Measurements from ENCODE around the gene HLA-B.
"Not testable (repeated sequence)": the region's sequence is repeated elsewhere in the genome, so short reads cannot be mapped to it uniquely, and the experiment has no call there.

Gene HLA-B

DNA sequence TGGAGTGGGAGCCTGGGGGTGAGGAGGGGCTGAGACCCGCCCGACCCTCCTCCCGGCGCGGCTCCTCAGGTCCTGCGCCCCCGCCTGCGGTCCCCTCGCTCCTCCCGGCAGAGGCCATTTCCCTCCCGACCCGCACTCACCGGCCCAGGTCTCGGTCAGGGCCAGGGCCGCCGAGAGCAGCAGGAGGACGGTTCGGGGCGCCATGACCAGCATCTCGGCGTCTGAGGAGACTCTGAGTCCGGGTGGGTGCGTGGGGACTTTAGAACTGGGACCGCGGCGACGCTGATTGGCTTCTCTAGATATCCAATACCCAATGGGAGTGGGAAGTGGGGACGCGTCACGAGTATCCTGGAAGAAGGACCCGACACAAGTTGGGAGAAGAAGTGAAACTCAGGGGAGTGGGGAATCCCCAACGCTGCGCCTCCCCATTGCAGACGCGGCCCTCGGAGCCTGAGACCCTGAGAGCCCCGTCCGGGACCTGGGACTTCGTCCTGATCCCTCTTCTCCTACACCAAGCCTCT is at the start of gene HLA-B:
Gene HLA-B (minus strand): TSS at position 234 of the 521 bp plus-strand sequence. CDS start 21 bp downstream, at position 213.
- DNase-seq, result no peak

DNA sequence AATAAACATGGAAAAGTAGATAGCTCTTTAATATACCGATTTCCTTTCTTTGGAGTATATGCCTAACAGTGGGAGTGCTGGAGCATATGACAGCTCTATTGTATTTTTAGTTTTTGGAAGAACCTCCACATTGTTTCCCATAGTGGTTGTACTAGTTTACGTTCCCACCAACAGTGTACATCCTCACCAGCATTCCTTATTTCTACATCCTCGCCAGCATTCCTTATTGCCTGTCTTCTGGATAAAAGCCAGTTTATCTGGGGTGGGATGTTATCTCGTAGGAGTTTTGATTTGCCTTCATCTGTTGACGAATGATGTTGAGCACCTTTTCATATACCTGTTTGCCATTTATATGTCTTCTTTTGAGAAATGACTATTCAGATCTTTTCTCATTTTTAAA is 49.0 kb upstream of the HLA-B start:
- DNase-seq, result no peak

DNA sequence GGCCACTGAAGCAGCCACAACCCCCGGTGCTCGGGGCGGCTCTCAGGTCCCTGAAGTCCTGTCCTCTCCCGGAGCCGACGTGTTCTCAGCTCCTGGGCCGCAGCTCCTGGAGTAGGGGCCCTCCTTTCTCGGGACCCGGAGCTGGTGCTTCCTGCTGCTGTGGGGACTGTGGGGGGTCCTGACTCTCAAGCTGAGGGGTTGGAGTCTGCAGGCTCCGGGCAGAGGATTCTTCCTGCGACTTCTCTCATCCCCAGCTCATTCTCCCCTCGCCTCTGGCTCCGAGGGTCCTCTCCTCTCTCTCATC is 47.0 kb upstream of the HLA-B start:
- DNase-seq, result not testable (repeated sequence)

DNA sequence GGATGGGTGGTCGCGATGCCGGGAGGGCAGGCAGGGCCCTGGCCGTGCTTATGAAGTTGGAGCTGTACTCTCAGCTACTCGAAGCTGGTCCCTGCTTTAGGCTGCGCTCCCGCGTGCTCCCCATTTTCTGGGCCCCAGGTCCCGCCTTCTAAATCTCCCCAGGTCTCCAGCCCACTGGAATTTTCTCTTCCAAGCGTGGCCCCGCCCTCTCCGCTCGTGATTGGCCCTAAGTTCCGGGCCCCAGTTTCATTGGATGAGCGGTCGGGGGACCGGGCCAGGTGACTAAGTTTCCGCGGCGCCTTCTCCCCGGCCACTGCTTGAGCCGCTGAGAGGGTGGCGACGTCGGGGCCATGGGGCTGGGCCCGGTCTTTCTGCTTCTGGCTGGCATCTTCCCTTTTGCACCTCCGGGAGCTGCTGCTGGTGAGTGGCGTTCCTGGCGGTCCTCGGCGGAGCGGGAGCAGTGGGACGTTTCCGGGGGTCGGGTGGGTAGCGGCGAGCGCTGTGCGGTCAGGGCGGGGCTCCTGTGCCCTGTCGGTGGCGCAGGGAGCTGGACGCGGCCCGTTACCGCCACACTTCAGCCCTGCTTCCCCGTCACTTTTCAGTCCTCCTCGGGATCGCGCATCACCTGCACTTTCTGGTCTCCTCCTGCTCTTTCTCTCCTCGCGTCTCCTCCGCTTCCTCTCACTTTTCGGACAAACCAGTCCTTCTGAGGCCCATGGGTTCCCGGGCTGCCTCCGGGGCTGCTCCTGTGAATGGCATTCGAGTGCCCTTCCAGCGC is 46.5 kb upstream of the HLA-B start, which contains the start of gene MICA:
Gene MICA (plus strand): TSS at position 313 of the 778 bp plus-strand sequence. CDS start 38 bp downstream, at position 351.
- DNase-seq, result no peak

DNA sequence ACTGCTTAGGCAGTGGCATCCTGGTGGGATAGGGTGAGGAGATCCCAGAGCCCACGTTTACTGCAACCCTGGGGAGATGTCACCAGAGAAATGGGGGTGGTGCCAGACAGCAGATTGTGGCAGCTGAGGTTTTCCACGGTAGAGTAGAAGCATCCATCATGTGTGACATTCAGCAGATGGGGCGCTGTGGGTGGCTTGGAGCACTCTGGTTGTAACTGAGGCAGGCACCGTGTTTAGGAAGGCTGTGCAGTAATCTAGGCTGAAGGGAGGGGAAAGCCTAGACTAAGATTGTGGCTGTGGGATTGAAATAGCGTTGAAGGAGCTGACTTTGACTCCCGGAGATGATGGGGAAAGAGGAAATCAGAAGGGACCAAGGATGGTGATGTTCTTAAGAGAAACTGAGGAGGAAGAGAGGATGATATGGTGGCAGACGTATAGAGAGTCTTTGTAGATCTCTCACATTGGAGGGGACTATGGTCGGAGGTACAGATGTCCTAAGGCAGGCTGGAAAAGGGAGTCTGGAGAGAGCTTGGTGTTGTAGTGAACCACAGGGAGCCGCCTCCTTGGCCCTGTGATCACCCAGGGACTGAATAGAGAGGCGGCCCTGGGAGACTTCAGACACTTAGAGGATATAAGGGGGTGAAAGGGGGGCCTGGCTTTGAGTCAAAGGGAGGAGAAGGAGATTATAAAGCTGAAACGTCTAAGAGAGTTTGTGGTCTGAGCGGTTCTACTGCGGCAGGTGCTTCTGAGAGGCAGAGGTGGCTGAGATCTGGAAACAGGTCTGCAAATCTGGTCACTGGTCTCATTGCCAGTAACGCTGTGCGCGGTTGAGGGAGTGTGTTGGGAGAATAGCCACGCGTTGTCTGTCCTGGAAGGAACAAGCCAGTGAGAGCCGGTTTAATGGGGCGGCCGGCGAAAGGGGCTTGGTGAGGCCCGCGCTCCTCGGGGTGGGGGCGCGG is 45.6 kb upstream of the HLA-B start:
- DNase-seq, result no peak

DNA sequence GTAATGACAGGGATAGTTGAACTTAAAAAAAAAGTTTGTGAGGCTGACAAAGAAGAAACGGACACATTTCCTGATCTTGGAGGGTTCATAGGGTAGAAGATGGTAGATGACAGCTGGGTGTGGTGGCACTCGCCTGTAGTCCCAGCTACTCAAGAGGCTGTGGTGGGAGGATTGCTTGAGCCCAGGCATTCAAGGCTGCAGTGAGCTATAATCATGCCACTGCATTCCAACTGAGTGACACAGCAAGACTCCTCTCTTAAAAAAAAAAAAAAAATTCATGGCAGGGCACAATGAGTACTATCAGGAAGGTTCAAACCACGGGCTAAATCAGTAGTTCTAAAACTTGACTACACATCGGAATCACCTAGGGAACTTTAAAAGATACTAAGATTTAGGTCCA is 44.4 kb upstream of the HLA-B start:
- no peak for DNase-seq

DNA sequence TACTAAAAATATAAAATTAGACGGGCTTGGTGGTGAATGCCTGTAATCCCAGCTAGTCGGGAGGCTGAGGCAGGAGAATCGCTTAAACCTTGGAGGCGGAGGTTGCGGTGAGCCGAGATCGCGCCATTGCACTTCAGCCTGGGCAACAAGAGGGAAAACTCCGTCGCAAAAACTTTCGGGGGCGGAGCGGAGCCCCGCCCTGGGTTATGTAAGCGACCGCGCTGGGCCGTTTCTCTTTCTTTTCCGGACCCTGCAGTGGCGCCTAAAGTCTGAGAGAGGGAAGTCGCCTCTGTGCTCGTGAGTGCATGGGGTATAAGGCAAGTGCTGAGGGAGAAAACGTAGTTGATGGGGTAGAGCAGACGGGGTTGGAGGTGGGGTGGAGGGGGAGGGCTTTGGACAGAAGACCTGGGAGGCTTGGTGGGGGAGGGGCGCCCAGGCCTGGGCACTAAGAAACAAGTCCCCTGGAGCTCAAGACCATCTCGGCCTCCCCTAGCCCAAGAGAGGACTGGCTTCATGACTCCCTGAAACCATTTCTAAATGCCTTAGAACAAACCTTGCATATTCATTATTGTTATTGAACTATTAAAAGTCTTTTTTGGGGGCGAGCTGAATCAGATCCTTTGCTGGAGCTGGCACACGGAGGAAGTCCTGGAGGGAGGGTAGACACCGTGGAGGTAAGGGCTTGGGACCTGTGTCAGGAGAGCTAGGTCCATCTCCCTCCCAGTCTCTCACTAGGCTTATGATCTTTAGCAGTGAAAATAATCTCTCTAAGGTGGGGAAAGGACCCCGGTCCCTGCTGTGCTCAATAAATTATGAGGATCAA is 43.7 kb upstream of the HLA-B start:
- DNase-seq, result no peak

DNA sequence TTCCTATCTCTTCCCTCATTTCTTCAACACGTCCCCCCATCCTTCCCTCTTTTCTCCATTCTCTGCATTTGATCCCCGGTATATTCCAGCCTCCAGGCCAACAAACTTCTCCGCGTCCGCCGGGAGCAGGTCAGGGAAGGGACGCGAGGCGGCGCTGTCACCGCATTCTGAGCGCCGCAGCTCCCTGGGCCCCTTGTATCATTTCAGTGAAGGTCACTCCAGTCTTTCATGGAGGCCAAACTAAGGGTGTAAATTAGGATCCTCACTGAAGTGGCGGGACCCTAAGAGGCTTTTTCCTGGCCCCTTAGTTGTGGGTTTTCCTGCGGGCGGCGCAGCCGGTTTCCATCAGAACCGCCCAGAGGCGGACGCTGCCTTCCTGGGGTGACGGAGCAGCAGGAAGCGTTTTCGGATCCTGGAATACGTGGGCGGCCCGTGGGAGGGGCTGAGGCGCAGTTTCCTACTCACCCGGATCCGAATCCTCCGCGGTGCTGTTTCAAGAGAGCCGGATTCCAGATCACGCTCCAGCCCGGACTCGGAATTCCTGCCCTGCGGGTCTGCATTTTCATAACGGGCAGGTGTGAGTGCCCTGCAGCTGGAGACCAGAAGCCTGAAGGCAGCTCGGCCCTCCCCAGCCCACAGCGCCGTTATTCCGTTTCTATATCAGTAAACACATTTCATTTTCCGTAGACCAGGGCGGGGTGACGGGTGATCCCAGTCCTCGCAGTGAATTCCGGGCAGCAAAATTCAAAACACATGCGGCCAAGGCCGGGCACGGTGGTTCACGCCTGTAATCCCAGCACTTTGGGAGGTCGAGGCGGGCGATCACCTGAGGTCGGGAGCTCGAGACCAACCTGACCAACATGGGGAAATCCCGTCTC is 42.8 kb upstream of the HLA-B start:
- DNase-seq, result no peak

DNA sequence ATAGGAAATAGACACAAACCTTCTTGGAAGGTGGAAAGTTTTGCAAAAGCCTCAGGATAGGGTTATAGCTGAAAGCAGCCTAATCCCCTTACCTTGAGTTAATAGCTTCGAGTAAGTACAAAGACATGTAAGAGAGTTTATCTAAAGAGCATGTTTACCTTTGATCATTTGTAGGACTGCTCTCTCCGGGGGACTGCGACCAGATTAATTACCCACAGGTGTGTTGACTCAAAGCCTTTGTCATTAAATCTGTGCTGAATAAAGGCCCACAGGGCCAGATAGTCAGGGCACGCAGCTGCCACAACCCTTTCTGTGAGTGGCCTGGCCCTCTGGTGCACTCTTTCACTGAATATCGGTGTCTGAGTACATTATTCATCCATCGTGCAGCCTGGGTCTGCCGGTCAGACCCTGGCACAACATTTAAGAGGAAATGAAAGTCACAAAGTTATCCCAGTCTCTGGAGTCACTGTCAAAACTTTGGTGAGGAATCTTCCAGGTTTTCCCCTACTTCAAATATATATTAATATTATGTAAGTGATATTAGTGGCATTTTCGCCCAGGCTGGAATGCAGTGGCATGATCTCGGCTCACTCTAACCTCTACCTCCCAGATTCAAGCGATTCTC is 41.0 kb upstream of the HLA-B start:
- no peak for DNase-seq

DNA sequence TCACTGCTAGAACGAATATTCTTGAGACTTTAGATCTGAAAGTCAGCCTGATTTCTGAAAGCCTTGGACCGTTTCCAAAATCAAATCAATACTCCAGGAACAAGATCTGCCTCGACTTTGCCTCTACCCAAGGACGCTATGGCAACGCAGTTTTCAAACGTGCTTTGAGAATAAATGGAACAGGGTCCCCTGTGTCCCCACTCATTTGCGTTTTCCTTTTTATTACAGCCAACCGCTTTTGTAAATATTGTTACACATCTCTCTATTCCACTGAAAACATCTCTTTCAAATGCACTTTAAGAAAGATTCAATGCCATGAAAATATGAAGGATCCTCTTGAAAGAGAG is 40.1 kb upstream of the HLA-B start:
- not testable (repeated sequence) for DNase-seq

DNA sequence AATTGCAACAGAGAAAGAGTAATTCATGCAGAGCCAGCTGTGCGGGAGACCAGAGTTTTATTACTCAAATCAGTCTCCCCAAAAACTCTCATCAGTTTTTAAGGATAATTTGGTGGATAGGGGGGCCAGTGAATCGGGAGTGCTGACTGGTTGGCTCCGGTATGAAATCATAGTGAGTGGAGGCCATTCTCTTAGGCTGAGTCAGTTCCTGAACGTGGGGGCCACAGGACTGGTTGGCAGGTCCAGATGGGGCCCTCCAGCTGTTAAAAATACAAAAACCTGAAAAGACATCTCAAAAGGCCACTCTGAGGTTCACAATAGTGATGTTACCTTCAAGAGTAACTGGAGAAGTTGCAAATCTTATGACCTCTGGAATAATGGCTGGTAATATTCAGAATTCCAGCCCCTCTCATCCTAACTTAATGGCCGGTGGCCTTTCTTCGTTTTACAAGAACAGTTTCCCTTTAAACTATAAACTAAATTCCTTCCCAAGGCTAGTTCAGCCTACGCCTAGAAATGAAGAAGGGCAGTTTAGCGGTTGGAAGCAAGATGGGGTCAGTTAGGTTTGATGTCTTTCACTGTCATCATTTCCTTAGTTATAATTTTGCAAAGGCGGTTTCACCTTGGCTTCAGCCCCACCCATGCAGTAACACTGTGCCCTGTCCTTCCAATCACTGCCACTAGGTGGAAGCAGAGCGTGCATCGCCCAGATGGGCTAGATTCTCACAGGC is 39.6 kb upstream of the HLA-B start:
- DNase-seq, result no peak

DNA sequence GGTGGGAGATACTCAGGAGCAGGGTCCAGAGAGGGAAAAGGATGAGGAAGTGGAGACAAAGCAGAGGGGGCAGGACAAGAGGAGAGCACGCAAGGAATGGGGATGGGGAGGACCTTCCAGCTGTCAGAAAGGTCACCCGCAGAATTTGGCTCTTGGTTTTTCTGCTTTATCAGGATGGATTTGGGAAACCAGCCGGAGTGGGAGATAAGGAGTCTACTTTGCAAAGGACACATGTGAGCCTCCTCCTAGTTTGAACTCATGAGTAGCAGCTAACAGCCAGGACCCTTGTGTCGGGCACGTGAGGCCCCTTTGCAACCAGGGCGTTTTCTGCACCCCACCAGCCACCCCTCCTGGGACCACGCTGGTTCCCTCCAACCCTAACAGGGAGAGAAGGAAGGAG is 38.9 kb upstream of the HLA-B start:
- no peak for DNase-seq

DNA sequence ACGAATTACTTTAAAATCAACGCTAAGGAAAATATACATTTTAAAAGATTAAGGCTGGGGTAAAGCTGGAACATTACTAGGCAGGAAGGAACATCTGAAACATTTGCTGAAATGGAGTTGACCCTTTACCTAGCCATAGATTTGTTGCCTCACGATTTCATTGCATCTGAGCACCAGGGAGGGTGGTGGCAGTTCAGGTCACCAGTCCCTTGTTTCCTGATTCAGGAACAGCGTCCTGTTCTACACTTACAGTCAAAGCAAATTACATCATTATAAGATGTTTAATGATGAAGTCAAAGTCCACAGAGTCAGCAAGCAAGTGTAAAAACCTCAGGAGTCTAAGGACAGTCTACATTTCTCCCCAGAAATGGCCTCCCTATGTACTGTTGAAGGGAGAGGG is 37.4 kb upstream of the HLA-B start:
- DNase-seq, result no peak

DNA sequence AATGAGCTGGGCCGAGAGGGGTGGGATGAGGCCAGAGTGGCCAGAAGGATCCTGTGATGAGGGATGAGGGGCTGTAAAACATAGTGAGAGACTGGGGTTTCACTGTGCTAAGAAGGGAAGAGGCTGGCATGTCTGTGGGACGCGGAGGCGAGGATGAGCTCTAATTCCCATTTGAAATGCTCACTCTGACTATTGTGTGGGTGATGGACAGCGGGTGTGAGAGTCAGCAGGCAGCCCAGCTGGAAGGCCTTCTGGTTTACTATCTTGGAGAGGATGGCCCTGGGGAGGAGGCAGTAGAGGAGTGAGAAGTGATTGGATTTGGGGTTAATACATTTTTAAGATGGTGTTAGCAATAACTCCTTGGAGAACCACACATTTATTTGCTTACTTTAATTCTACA is 37.0 kb upstream of the HLA-B start:
- DNase-seq, result no peak

DNA sequence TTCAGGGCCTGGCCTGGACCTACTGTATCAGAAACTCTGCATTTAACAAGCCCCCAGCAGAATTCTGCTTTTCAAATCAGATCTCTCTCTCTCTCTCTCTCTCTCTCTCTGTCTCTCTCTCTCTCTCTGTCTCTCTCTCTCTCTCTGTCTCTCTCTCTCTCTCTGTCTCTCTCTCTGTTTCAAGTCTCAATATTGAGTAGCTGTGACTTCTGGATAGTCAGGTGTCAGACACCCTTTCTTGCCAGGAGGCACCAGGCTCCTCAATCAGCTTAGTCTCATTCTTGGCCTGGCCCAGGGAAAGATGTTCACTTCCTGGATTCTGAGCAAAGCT is 32.8 kb upstream of the HLA-B start:
- not testable (repeated sequence) for DNase-seq

DNA sequence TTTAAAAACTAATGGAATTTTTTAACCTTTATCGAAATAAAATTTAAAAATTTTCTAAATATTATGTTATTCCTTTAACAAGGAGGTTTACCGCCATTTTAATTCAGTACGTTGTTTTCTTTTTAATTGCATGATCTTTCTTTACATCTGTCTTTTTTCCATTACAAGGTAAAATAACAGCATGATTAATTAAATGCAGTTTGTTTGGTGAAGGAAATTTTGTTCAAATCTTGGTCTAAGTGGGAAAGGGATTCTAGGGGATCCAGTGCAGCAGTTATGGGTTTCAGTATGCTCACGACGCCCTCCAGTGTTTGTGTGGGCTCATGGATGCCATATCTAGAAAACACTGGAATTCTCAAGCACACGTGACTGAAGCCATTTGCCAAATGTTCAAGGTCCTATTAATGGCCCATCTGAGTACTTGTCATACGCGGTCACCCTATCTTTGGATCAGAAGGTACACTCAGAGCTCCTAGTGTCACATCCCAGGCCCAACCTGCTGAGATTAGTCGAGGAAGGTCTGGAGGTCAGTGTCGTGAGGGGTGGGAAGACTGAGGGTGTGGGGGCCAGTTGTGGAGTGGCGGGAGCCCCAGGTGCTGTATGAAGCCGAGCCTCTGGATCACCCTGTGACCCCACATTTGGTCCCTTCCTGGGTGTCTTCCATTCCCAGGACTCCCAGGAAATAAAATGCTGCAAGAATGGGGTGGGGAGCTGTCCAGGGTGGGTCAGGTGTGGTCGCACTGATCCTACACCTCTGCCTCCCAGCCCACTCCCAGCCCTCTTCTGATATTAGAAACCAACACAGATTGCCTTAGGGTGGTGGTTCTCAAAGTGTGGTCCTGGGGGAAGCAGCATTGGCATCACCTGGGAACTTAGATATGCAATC is 32.2 kb upstream of the HLA-B start:
- not testable (repeated sequence) for DNase-seq

DNA sequence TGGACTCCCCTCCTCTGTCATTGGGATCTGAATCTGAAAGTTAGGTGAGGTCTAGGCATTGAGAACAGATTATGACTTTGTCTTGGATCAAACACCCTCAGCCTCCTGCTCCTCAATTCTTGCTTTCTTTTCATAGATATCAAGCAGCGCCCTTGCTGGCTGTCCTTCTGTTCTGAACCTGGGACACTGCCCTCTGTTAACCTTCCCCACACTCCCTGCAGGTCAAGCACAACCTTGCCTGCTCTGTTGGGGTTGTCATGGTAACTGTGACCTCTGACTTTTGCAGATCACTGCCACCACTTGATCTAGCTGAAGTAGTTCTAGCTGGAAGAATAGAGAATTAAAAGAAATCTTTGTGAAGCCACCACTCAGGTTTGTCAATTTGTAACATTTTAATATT is 30.0 kb upstream of the HLA-B start:
- DNase-seq, result no peak

DNA sequence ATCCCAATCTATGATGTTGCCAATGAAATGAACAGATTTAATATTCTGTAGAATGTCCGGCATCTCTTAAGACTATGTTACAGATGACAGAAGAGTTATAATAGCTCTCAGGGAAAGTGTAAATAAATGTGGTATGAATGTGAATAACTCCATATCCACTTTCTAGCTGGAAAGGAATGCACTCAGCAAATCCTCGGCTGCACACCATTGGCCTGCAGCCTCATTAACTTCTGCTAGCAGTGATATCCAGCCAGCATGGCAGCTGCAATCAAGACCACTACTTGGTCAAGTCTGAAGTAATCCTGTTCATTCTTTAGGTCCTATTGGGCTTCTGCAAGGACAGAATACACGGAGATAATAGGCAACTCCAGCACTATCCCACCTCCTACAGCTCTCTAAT is 29.1 kb upstream of the HLA-B start:
- DNase-seq, result no peak

DNA sequence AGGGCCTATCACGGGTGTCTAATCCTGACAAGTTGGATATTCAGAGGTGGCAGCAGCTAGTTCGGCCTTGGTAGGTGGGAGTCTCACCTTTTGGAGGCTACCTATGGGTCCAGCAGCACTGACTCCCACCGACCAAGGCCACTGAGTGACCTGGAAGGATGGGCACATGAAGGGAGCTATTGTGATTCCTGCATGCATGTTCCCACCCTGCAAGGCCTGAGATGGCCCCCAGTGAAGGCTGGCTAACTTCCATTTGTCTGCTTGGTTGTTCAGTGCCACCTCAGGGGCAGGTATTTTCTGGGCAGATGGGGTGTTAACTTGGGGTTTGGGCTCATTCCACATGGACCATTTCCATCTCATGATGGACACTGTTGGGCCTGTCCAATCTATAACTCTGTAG is 28.1 kb upstream of the HLA-B start:
- DNase-seq, result no peak

DNA sequence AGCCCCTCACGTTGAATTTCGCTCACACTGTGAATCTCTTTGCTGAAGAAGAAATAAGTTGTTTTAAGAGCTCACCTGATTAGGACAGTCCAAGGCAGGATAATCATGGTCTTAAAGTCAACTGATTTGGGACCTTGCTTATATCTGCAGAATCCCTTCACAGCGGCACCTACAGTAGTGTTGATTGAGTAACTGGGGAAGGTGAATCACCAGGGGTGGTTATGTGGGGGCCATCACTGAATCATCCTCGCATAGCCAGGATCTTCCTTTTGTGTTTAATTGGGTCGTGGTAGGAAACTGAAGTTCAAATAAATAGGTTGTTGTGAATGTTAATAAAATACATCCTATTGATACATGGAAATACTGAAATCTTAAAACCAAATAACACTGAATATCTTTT is 26.2 kb upstream of the HLA-B start:
- no peak for DNase-seq

Data from NCI-H1417 treated with DMSO at 0.1 percent for 48 hours (cell line).